ENCODE results near the gene RPS29.

RPS29 gene

DNA sequence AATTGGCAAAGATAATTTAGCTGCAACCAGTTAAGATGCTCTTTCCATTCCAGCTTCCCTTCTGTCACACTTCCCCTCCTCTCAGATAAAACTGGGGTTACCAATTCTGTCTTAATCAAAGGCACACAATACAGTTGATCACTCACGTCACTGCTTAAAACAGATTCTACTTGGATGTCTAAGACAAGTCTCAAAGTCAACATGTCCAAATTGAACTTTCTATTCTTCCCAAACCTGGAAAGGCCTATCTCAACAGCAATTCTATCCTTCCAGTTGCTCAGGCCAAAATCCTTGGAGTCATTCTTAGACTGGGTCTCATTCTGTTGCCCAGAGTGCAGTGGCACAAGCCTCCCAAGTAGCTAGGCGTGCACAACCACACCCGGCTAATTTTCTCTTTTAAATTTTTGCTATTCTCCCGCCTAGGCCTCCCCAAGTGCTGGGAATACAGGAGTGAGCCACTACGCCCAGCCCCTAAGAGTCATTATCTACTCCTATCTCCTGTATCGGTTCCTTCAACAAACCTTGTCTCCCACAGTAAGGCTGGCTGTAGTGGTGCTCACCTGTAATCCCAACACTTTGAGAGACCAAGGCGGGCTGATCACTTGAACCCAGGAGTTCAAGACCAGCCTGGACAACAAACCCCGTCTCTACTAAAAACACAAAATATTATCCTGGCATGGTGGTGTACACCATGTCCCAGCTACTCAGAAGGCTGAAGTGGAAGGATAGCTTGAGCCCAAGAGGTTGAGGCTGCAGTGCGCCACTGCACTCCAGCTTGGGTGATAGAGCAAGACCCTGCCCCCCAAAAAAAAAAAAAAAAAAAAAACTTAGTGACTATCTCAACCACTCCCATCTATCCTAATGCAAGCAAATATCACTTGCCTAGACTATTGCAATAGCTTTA lies 4.7 kb downstream of the RPS29 start:
- Mint-ChIP-seq H3K4me1 (peaks cover 36% of the 10 kb centered on the region), H3K27ac (peak overlapping the region in 2 of 3 experiments; percentile 0 to 22), H3K27me3 (ENCODE audit: low read depth) (no peaks in the 10 kb centered on the region), H3K4me3 (peak overlapping the region in 1 of 3 experiments; percentile 3), H3K36me3 (ENCODE audit: low read depth) (peaks cover 60% of the 10 kb centered on the region), H3K9me3 (no peaks in the 10 kb centered on the region)
- TF ChIP-seq, protein P1, sequence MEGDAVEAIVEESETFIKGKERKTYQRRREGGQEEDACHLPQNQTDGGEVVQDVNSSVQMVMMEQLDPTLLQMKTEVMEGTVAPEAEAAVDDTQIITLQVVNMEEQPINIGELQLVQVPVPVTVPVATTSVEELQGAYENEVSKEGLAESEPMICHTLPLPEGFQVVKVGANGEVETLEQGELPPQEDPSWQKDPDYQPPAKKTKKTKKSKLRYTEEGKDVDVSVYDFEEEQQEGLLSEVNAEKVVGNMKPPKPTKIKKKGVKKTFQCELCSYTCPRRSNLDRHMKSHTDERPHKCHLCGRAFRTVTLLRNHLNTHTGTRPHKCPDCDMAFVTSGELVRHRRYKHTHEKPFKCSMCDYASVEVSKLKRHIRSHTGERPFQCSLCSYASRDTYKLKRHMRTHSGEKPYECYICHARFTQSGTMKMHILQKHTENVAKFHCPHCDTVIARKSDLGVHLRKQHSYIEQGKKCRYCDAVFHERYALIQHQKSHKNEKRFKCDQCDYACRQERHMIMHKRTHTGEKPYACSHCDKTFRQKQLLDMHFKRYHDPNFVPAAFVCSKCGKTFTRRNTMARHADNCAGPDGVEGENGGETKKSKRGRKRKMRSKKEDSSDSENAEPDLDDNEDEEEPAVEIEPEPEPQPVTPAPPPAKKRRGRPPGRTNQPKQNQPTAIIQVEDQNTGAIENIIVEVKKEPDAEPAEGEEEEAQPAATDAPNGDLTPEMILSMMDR (IDR thresholded peaks at IDR 0.05; ENCODE audit: unreplicated experiment in 3 of 3), result no peak

DNA sequence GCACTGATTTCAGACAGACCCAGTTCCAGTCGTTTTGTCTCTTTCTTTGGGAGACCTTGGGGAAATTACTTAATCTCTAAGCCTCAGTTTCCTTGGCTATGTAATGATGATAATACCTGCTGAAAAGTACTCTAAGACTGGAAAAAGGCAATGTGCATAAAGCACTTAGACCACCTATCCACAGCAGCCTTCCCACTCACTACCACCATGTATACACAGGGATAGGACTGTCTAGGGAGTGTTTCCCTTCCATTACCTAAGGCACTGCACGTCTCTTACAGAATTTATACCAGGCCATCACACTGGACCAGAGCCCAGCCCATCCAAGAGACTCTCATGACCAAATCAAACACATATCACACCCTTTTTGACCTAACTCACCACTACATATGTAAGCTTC lies 6.3 kb downstream of the RPS29 start:
- Mint-ChIP-seq H3K27me3 (ENCODE audit: low read depth) (no peaks in the 10 kb centered on the region), H3K4me3 (no peak overlapping the region), H3K36me3 (ENCODE audit: low read depth) (peaks cover 61% of the 10 kb centered on the region), H3K4me1 (peaks cover 30% of the 10 kb centered on the region), H3K27ac (no peak overlapping the region), H3K9me3 (no peaks in the 10 kb centered on the region)
- TF ChIP-seq, protein P1 (IDR thresholded peaks at IDR 0.05; ENCODE audit: unreplicated experiment in 3 of 3), result no peak

DNA sequence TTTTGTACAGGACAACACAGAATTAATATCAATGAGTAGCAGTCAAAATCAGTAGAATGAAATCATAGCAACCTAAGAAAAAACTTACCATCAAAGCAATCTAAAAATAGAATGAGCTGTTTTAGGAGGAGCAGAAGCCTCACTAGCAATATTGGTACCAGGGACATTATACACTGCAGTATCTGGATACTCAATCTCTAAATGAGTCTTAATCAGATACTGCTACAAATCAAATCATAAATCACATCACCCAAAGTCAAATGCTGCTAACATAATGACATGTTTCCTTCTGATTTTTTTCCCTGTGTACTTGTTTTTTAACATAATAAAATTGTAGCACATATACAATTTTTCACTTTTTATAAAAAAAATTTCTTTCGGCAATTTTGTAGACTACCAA lies 8.0 kb downstream of the RPS29 start:
- Mint-ChIP-seq H3K9me3 (no peaks in the 10 kb centered on the region), H3K4me1 (peaks cover 19% of the 10 kb centered on the region), H3K4me3 (no peak overlapping the region), H3K27me3 (ENCODE audit: low read depth) (no peaks in the 10 kb centered on the region), H3K27ac (no peak overlapping the region), H3K36me3 (ENCODE audit: low read depth) (peaks cover 61% of the 10 kb centered on the region)
- TF ChIP-seq, protein P1 (IDR thresholded peaks at IDR 0.05; ENCODE audit: unreplicated experiment in 3 of 3), result no peak

GRCh38 chr14:49574038-49574437 lies 12.1 kb downstream of the RPS29 start:
- Mint-ChIP-seq H3K27ac (no peak overlapping the region), H3K36me3 (ENCODE audit: low read depth) (peaks cover 62% of the 10 kb centered on the region), H3K9me3 (no peaks in the 10 kb centered on the region), H3K27me3 (ENCODE audit: low read depth) (no peaks in the 10 kb centered on the region), H3K4me1 (no peaks in the 10 kb centered on the region), H3K4me3 (no peak overlapping the region)
- TF ChIP-seq, protein P1 (IDR thresholded peaks at IDR 0.05; ENCODE audit: unreplicated experiment in 3 of 3), result no peak

DNA sequence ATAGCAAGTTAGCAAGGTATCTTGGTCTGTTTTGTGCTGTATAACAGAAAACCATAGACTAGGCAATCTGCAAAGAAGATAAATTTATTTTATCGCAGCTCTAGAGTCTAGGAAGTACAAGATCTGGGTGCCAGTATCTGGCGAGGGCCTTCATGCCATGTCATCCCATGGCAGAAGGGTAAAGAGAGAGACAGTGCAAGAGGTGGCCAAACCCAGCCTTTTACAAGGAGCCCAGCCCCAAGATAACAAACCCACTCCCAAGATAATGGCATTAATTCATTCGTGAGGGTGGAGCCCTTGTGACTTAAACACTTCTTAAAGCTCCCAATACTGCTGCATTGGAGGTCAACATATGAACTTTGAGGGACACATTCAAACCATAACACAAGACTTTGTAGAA lies 16.9 kb downstream of the RPS29 start:
- Mint-ChIP-seq H3K9me3 (no peaks in the 10 kb centered on the region), H3K27ac (no peak overlapping the region), H3K4me3 (no peak overlapping the region), H3K4me1 (no peaks in the 10 kb centered on the region), H3K36me3 (ENCODE audit: low read depth) (peaks cover 35% of the 10 kb centered on the region), H3K27me3 (ENCODE audit: low read depth) (no peaks in the 10 kb centered on the region)
- TF ChIP-seq, protein P1 (IDR thresholded peaks at IDR 0.05; ENCODE audit: unreplicated experiment in 3 of 3), result no peak

- no peaks in the 10 kb centered on the region for H3K4me1 Mint-ChIP-seq
- H3K27me3 Mint-ChIP-seq (ENCODE audit: low read depth), result no peaks in the 10 kb centered on the region
- peaks cover 13% of the 10 kb centered on the region for H3K36me3 Mint-ChIP-seq (ENCODE audit: low read depth)
- H3K4me3 Mint-ChIP-seq, result no peak overlapping the region
- TF ChIP-seq, protein P1 (IDR thresholded peaks at IDR 0.05; ENCODE audit: unreplicated experiment in 3 of 3), result no peak
- H3K9me3 Mint-ChIP-seq, result peaks cover 6% of the 10 kb centered on the region
- no peak overlapping the region for H3K27ac Mint-ChIP-seq
Observed at GRCh38 chr14:49566714-49567113, 19.5 kb downstream of the RPS29 start.
